H1 (cell line): ENCODE data around the gene GRIK2. TPM values are rescaled to one million over a fixed set of nuclear protein-coding genes. Genes with fewer than 3 reads are reported as not detected.

Experiments
- ATF2 ChIP-seq: IDR thresholded peaks from 2 replicates; pipeline ENCODE4 v1.6.1; 2012; ENCODE audit warnings: low read length, inconsistent platforms
- BRCA1 ChIP-seq: IDR thresholded peaks from 2 replicates; pipeline ENCODE4 v1.6.1; 2012; ENCODE audit warnings: low read depth, low read length, improper control_type of control experiment
- CBX8 ChIP-seq: fragments of 300-800, 300-1000 bp; sonication (generic); IDR thresholded peaks from 2 replicates; pipeline ENCODE4 v1.7.1; 2016; ENCODE audit warnings: low read depth, low read length, borderline replicate concordance
- CHD1 ChIP-seq: IDR thresholded peaks from 2 replicates; pipeline ENCODE4 v1.6.1; 2012; ENCODE audit warnings: low read depth, low read length, improper control_type of control experiment
- CHD2 ChIP-seq: IDR thresholded peaks from 2 replicates; pipeline ENCODE4 v1.6.1; 2012; ENCODE audit warnings: low read length, improper control_type of control experiment
- CTBP2 ChIP-seq: IDR thresholded peaks from 2 replicates; pipeline ENCODE4 v1.7.0; 2011; ENCODE audit warnings: borderline replicate concordance, mild to moderate bottlenecking, moderate library complexity, mixed read lengths, low read length; ENCODE audit not compliant: insufficient read depth, insufficient read length
- CTCF ChIP-seq, 3 experiments: IDR thresholded peaks; 1 replicate in 2 of 3; 2 replicates in 1 of 3; pipeline versions ENCODE4 v1.5.1 to v1.6.1; 2011; ENCODE audit warnings: low read length in 3 of 3, mild to moderate bottlenecking in 3 of 3, inconsistent platforms in 2 of 3, low read depth in 1 of 3, moderate library complexity in 1 of 3; ENCODE audit not compliant: insufficient read depth in 1 of 3; ENCODE audit errors: control extremely low read depth in 1 of 3
- E2F6 ChIP-seq: IDR thresholded peaks from 2 replicates; pipeline ENCODE4 v1.6.1; 2012; ENCODE audit warnings: inconsistent platforms
- GABPA ChIP-seq: IDR thresholded peaks from 2 replicates; pipeline ENCODE4 v1.6.1; 2011; ENCODE audit warnings: mild to moderate bottlenecking, low read length, moderate library complexity, borderline replicate concordance; ENCODE audit not compliant: insufficient read depth
- KDM4A ChIP-seq: IDR thresholded peaks from one replicate; pipeline ENCODE4 v1.7.1; 2012; ENCODE audit warnings: low read depth, mild to moderate bottlenecking, moderate library complexity, low read length, inconsistent platforms; ENCODE audit not compliant: severe bottlenecking
- KDM5A ChIP-seq: fragments of 200-600 bp; IDR thresholded peaks from 2 replicates; pipeline ENCODE4 v1.7.1; 2012; ENCODE audit warnings: mild to moderate bottlenecking, low read length, inconsistent platforms, mixed read lengths
- RBBP5 ChIP-seq: IDR thresholded peaks from 2 replicates; pipeline ENCODE4 v1.7.1; 2012; ENCODE audit warnings: low read depth, mild to moderate bottlenecking, inconsistent platforms, low read length, moderate library complexity, borderline replicate concordance
- RFX5 ChIP-seq: IDR thresholded peaks from 2 replicates; pipeline ENCODE4 v1.6.1; 2011; ENCODE audit warnings: low read depth, low read length, improper control_type of control experiment, borderline replicate concordance
- SAP30 ChIP-seq: fragments of 300-600 bp; sonication (generic); IDR thresholded peaks from 2 replicates; pipeline ENCODE4 v1.7.1; 2012; ENCODE audit warnings: low read length, moderate library complexity, mild to moderate bottlenecking, inconsistent platforms; ENCODE audit not compliant: insufficient read depth, insufficient replicate concordance
- SP2 ChIP-seq: IDR thresholded peaks from 2 replicates; pipeline ENCODE4 v1.6.1; 2012; ENCODE audit warnings: mild to moderate bottlenecking, low read length, inconsistent platforms
- SP4 ChIP-seq: IDR thresholded peaks from 2 replicates; pipeline ENCODE4 v1.6.1; 2012; ENCODE audit warnings: low read length, inconsistent platforms
- SUZ12 ChIP-seq: fragments of 200-600 bp; sonication (generic); IDR thresholded peaks from 2 replicates; pipeline ENCODE4 v1.6.1; 2012; ENCODE audit warnings: mild to moderate bottlenecking, inconsistent platforms, low read length, moderate library complexity, mixed read lengths
- TAF7 ChIP-seq: optimal IDR thresholded peaks from 2 replicates; pipeline ENCODE3; 2011; ENCODE audit warnings: low read depth, mild to moderate bottlenecking, inconsistent platforms, low read length, moderate library complexity, borderline replicate concordance
- USF2 ChIP-seq: IDR thresholded peaks from 2 replicates; pipeline ENCODE4 v1.6.1; 2011; ENCODE audit warnings: low read length, improper control_type of control experiment
- polyA plus RNA-seq, 7 experiments: library from polyadenylated mRNA; depleted of rRNA in 3 of 7; stranded (reverse) in 5 of 7; unstranded in 2 of 7; fragments of >200 nt in 5 of 7; fragments of 200-250 nt in 2 of 7; gene quantifications; 1 replicate in 5 of 7; 2 replicates in 1 of 7; 4 replicates in 1 of 7; pipeline versions ENCODE4 v1.2.1 to v1.2.3, GENCODE V29; 2011 to 2013; ENCODE audit warnings: missing spikeins in 2 of 7, mixed read lengths in 2 of 7
- total RNA-seq: library from RNA; stranded (reverse); fragmentation: NEBNext Ultra II Directional; extraction: Animal tissue kit (Norgen Biotek cat#: 25700); gene quantifications from 2 replicates; pipeline ENCODE4 v1.2.1, GENCODE V29; 2021

The GRIK2 gene
- total and polyA plus RNA-seq, 2 of the 8 experiments (the other 6 are each of a cell fraction or from before 2014, with no cell fraction given): 1.8 to 2.2 TPM

GRCh38 chr6:101830501-101831031 is 437.1 kb downstream of the GRIK2 start (continued):
- TF ChIP-seq TAF7 (no peak), RBBP5 (no peak), RFX5 (no peak), SUZ12 (no peak), E2F6 (no peak), BRCA1 (no peak), SAP30 (no peak), KDM5A (no peak), SP4 (no peak), KDM4A (no peak), SP2 (no peak), GABPA (no peak), CTBP2 (no peak), ATF2 (no peak), CTCF (IDR thresholded peaks at IDR 0.05; ENCODE audit: control extremely low read depth in 1 of 3, insufficient read depth in 1 of 3, low read depth in 1 of 3, low read length in 3 of 3) (no peak), CBX8 (no peak), USF2 (no peak), CHD1 (no peak), CHD2 (no peak)
